HL-60 (cell line): ENCODE results near the gene SCGB2B2.

Experiments used
- CTCF ChIP-seq: IDR thresholded peaks from one replicate; pipeline ENCODE4 v1.5.1; 2011; ENCODE audit warnings: low read length, control low read depth, inconsistent platforms; ENCODE audit not compliant: insufficient read depth
- GABPA ChIP-seq: IDR thresholded peaks from 2 replicates; pipeline ENCODE4 v1.6.1; 2012; ENCODE audit warnings: low read depth
- POLR2AphosphoS5 ChIP-seq: IDR thresholded peaks from 2 replicates; pipeline ENCODE4 v1.6.1; 2012; ENCODE audit warnings: low read depth
- REST ChIP-seq: IDR thresholded peaks from 2 replicates; pipeline ENCODE4 v1.6.1; 2012; ENCODE audit warnings: low read depth; ENCODE audit not compliant: insufficient replicate concordance
- SPI1 ChIP-seq: IDR thresholded peaks from 2 replicates; pipeline ENCODE4 v1.6.1; 2012; ENCODE audit warnings: low read depth, mild to moderate bottlenecking, borderline replicate concordance

- TF ChIP-seq CTCF (no peak), GABPA (no peak), POLR2AphosphoS5 (no peak), REST (no peak), SPI1 (no peak)
Measured at GRCh38 chr19:34654796-34655195, 22.2 kb downstream of the SCGB2B2 start.
